Astrocyte (in vitro differentiated cells and primary cell): ENCODE measurements around the gene CPXM2.

Experiments
- CTCF ChIP-seq: IDR thresholded peaks from 2 replicates; pipeline ENCODE4 v1.5.1; 2011; ENCODE audit warnings: low read depth, mild to moderate bottlenecking, inconsistent platforms, low read length, moderate library complexity; ENCODE audit not compliant: insufficient read depth
- EZH2 ChIP-seq: IDR thresholded peaks from 2 replicates; pipeline ENCODE4 v1.6.1; 2012; ENCODE audit warnings: mild to moderate bottlenecking, low read length, inconsistent platforms; ENCODE audit not compliant: insufficient read depth

DNA sequence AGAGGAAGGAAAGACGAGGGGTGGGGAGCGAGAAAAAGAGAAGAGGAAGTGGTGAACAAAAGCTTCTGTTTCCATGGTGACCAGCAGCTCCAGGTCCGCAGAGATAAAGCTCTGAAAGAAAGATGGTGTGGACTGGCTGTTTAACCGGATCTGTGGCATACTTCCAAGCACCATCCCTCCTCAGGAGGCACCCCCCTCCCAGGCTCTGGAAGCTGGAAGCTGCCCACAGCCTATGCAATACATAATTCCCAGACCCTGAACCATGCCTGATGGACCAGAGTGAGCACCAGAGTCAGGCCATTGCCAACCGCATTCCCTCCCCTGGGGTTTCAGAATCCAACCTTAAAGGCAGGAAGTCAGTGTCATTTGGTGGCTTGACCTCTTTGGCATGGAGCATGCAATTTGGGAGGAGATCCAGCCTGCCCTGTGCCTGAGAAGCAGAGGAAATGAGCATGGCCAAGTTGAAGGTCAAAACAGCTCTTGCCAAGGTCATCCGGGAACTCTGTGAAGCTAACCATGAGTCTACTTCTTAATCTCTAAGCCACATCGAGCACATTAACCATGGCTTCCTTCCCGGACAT lies 22.2 kb upstream of the CPXM2 start:
- TF ChIP-seq CTCF = no peak
- no peak for TF ChIP-seq EZH2
